HG03520 (cell line): Measurements from ENCODE around the gene RAPGEF1.

ENCODE experiments used
- ATAC-seq: cut with Tn5 transposase; IDR thresholded peaks from one replicate; pipeline ENCODE4 v1.9.1; 2021; ENCODE audit warnings: mild to moderate bottlenecking, moderate library complexity; ENCODE audit not compliant: unreplicated experiment

Gene RAPGEF1

GRCh38 chr9:131545003-131545785 is 194.7 kb downstream of the RAPGEF1 start, which contains the start of gene PRRT1B:
Gene PRRT1B (plus strand): TSS chr9:131545523. CDS start chr9:131545616, 93 bp downstream.
- no peak for ATAC-seq

DNA sequence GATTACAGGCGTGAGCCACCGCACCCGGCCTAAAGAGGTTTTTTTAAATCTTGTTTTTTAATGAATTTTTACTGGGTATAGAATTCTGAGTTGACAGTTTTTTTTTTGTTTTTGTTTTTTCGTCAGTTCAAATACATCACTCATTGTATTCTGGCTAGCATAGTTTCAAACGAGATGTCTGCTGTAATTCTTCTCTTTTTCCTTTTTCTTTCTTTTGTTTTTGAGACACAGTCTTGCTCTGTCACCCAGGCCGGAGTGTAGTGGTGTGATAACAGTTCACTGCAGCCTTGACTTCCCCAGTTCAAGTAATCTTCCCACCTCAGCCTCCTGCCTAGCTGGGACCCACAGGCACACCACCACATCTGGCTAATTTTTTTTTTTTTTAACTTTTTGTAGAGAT is 196.7 kb downstream of the RAPGEF1 start:
- ATAC-seq: no peak

DNA sequence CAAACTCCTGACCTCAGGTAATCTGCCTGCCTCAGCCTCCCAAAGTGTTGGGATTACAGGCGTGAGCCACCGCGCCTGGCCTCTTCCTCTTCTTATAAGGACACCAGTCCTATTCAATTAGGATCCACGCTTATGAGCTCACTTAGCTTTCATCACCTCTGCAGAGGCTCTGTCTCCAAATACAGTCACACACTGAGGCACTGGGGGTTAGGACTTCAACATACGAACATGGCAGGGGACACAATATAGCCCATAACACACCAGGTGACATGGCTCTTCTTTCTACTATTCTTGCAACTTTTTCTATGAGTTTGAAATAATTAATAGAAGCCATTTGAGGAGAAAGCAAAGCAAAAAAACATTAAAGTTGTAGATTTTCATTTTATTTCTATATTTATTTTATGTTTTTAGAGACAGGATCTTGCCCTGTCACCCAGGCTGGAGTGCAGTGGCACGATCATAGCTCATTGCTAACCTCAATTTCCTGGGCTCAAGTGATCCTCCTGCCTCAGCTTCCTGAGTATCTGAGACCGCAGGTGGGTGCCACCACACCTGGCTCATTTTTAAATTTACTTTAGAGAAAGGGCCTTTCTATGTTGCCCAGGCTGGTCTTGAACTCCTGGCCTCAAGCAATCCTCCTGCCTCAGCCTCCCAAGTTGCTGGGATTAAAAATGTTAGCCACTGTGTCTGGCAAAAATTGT is 200.5 kb downstream of the RAPGEF1 start:
- ATAC-seq: no peak

DNA sequence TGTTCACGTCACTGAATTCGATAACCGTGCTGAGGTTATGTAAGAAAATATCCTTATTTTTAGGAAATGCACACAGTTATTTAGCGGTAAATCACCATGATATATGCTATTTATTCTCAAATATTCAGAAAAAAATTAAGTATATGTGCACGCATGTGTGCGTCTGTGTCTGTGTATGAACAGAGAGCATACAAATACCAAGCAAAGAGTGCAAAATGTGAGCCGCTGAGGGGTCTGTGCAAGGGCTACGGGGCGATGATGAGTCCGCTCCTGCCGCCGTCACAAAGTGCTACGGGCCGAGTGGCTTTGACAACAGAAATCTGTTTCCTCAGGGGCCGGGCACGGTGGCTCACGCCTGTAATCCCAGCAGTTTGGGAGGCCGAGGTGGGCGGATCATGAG is 201.9 kb downstream of the RAPGEF1 start:
- ATAC-seq: no peak

DNA sequence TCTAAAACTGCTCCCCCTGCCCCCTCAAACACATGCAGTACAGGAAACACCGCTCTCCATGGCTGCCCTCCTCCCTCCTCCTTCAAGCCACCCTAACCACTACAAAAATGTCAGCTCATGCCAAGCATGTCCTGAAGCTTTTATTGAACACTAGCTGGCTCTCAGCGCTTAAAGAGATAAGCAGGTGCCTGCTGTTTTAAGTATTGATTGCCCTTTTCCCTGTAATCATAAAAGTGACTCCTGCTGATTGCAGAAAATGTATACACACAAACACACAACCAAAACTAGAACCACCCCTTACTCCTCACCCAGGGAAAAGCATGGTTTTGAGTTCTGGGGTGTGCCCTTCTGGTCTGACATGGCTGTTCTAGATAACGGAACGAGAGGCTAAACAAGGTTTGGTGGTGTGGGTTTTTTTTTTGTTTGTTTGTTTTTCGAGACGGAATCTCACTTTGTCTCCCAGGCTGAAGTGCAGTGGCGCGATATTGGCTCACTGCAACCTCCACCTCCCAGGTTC is 205.1 kb downstream of the RAPGEF1 start:
- ATAC-seq: no peak

DNA sequence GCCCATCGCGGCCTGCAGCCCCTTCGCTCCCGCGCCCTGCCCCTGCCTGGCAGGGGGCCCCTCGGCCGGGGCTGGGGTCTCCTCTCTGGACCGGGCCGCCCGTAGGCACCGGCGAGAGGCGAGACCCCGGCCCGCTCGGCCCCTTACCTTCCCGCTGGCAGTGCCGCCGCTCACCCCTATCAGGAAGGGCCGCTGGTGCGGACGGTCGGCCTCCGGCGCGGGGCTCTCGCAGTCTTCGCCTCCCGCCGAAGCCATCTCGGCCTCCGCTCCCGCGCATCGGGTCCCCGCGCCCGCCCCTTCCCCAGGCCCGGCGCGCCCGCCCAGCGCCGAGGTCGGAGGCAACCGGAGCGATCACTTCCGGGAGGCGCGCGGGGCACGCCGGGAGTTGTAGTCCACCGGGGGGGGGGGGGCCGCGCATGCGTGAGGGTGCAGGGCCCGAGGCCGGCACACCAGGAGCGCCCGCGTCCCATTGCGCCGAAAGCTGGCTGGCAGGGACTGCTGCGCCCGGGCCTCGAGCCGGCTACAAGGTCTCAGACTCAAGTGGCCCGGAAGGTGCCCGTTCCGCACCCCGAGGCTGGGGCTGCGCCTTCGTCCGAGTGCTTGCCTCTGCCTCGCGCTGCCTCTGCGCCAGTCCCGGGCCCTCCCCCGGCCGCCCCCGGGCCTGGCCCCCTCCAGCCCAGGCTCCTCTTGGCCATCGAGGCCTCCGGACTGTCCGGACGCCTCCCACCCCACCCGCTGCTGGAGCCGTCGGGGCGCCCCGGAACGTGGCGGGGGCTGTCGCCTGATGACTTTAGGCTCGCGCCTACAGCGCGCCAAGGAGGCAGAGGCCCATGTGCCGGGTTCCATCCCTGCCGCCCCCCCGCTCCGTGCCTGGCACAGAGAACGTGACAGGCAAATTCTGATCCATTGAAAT is 208.7 kb downstream of the RAPGEF1 start, which contains the start of gene UCK1:
Gene UCK1 (minus strand): TSS at position 344 of the 913 bp plus-strand sequence. CDS start 89 bp downstream, at position 255.
- ATAC-seq: peak; percentile 81

GRCh38 chr9:131530546-131530919 is 209.3 kb downstream of the RAPGEF1 start:
- peak; percentile 16 for ATAC-seq

DNA sequence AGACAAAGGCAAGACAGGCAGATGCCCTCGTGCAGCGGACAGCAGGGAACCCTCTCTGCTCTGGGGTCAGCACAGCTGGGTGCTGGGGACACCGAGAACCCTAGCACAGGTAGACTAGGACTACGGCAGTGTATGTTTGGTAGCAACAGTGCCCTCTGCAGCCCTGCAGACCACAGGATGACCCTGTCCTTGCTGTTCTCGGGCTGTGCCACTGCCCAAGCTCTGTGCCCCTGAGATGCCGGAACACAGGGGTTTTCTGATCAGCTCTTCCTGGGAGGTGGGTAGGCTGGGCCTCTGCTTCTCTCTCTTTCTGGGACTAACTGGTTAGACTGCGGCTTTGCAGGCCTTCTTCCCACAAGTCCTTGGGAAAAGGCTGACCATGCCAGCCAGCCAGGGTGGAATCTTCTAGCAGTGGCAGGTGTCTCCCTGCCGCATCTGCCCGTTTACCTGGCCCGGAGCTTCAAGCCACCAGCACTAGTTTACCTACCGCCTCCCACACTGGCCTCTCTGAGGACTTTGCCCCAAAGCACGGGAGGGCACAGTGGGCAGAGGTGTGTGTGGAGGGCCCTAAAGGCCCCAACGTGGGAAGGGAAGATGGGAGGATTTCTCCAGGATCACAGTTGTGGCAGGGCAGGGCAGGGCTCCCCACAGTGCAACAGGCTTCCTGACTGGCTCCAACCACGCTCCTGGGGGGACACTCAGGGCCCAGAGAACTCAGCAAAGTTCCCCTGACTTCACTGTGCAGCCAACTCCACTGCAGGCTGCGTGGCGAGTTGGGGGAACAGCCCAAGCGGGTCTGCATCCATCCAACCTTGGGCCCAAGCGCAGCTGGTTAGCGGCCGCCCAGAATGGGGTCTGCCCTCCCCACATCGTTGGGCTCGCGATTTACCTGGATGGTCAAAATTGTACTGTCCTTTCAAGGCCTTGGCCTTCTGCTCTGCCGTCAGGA is 210.0 kb downstream of the RAPGEF1 start:
- ATAC-seq: no peak

- no peak for ATAC-seq
These were observed 210.9 kb downstream of the RAPGEF1 start for GRCh38 chr9:131528886-131529505.

DNA sequence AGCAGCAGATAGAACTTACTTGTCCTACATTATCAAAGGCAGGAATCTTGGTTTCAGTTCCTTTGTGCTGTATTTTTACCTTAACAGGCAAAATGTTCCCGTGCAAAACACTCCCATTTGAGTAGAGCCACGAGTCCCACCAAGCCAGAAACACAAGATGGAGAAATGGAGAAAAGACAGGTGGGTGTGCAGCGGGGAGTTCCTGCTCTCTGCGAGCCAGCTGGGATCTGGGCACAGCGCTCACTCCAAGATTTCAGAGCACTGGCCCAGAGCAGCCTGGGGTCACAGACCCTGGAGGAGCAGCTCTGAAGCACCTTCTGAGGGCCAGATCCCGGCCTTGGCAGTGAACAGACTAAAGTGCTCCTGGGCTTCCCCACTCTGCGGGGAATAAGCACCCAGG is 211.7 kb downstream of the RAPGEF1 start:
- ATAC-seq: no peak
